DMS 273 (cell line): ENCODE measurements around the gene CFAP141.
A peak's percentile ranks its signal among the peaks of the same experiment; 100 is the strongest.

Experiments used
- DNase-seq: peaks from one replicate; lab custom pipeline; 2025; ENCODE audit not compliant: unreplicated experiment; lab: John Stamatoyannopoulos, UW

The CFAP141 gene

GRCh38 chr1:154174654-154175053 is 31.5 kb downstream of the CFAP141 start:
- no peak for DNase-seq

DNA sequence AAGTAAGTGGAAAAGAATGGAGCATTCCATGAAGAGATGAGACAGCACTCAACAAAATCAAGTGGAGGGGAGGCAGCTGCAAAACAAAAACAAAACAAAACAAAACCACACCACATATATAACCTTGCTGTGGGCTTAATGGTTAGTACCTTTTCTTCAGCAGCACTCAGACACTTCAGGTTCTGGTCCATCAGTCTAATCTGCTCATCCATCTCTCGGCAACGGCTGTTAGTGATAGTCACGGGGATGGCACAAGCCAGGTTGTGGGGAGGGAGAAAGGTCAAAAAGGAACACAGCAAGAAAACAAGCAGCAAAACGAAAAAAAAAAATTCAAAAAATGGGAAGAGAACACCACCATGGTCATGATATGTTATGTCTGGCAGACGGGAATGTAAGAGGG is 34.3 kb downstream of the CFAP141 start:
- no peak for DNase-seq

GRCh38 chr1:154171223-154171583 is 34.9 kb downstream of the CFAP141 start:
- no peak for DNase-seq

DNA sequence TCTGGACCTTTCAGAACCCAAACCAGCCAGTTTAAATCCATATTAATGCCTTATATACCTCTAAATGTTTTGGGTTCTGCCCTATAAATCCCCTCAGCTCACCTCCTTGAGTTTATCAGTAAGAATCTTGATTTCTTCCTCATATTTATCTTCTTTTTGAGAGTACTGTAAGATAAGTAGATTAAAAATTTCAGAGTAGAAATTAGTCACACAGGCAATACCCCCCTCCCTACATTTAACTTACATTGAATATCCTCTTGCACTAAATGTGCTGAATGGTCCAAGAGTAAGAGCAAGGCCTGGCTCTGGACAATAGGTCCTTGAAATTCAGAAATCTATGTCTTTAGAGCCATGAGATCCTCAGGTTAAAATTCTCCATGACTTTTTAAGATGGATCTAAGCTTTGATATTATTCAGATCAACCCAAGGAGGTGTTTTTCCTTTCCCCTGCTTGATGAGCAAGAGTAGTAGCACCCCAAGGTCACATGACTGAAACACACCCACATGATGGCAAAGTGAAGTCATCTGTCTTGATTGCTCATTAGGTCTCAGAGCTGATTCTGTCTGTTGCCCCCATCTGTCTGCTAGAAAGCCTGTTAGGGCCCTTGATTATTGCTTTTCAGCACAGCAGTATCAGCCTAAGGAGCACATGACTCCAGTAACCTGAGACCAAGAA is 35.4 kb downstream of the CFAP141 start:
- DNase-seq = peak; percentile 18

DNA sequence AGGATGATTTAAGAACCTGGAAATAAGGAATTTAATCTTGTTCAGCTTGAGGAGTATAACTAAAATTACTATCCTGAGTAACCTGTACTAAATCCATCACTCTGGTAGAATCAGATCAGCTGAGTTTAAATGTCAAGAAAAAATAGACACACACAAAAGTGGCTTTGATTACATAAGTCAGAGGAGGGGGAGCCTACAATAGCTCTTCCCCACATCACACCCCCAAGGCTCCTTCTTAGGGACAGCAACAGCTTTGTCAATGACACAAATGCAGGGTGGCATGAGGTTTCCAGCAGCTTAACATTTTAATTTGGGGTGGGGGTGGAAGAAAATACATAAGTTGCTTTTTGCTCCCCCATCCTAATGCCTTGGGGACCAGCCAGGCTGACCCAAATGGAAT is 38.7 kb downstream of the CFAP141 start:
- no peak for DNase-seq

- no peak for DNase-seq
Measured at GRCh38 chr1:154166207-154166606, 39.9 kb downstream of the CFAP141 start.

DNA sequence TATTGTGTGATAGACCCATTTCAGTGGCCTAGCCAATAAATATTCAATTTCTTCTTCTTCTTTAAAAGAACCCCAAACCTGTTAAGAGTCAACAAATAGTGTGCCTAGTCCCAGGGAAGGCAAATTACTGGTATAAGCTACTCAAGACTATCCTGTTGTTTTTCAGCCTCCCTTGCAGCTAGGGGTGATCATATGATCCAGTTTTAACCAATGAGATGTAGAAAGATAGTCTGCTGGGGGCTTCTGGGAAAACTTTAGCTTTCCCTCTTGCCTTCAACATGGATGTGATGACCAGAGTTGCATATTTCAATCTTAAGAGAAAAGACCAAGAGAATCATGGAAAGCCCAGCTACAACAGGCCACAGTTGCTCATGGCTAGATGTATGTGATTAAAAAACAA is 46.6 kb downstream of the CFAP141 start:
- no peak for DNase-seq

DNA sequence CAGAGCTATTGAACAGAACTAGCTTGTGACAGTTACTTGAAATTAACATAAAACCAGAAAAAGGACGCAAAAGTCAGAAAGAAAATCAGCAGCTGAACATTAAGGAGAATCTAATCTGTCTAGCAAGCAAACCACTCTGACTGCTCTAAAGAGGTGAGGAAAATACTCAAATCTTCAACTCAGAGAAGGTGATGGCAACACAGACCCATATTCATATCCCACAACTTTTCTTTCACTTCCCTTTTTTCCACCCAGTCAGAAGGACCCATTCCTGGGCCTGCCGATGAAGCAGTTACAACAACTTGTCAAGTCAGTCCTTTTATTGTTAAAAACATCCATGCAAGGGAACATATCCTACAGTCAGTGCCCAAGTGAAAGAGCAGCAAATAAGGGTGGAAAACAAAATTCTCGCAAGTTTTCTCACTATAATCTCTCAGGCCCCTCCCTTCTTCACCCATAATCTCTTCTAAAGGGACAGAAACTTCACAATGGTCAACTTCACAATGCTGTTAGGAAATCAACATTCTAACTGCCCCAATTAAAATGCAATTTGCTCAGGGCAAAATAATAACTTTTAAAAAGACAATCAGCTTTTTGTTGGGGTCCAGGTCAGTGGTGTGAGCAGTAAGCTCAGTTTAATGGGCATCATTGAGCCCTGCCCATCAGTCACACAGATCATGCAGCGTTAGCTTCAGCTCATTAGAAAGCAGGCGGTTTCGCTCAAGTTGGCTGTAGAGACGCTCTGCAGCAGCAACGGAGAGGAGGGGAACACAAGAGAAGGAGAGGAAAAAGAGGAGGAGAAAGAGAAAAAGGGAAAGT is 47.6 kb downstream of the CFAP141 start:
- no peak for DNase-seq

- DNase-seq = no peak
Measured at GRCh38 chr1:154157520-154158306, 48.4 kb downstream of the CFAP141 start.

DNA sequence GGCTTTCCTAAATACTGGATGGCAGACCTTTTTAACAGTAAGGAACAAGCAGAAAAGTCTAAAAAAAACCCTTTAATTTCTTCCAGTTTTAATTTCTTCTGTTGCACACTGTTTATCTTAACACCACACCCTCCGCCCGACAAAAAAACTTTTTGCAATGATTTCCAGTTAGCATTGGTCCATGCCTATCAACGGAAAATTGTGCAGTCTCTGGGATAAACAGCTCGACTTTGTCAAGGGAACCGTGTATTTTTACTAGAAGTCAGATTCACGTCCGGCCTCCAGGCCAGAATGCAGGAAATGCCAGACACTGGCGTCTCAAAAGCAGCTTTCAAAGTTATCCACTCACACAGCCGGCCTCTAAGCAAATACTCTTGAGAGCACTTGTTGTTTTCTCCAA is 50.9 kb downstream of the CFAP141 start:
- no peak for DNase-seq

DNA sequence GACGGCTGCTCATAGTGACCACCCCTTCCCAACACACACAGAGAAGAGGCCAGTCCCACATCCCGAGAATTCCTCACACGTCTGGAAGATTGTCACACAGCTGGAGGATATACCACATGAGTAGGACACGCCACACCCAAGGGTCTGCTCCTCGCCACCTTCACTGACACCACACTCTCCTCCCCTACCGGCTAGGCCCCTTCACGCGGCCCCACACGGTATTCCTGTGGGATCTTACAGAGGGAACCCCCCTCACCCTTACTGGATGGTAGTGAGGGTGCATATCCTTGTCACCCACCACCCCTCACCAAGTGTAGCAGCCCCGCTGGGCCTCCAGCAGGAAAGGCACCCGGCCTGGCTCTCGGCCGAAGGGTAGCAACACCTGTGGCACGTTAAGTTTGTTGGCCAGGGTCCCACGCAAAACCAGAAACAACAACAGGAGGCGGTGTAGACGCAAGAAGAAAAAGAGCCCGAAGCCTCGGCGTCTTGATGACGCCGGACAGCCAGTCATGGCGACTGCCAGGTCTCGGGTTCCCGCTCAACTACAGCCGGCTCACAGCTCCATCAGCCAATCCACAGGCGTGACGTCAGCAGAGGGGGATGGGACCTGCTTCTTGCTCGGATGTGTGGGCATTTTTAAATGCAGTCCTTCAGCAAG is 51.5 kb downstream of the CFAP141 start, which contains the start of gene NUP210L:
Gene NUP210L, minus strand, starts transcription at position 540 of the 658 bp plus-strand sequence.
- DNase-seq = no peak

GRCh38 chr1:154154053-154154452 is 52.1 kb downstream of the CFAP141 start:
- DNase-seq = no peak

- DNase-seq = no peak
Measured at GRCh38 chr1:154151311-154151710, 54.8 kb downstream of the CFAP141 start.
